ENCODE measurements around the gene DPEP2NB. TPM values are rescaled to one million over a fixed set of nuclear protein-coding genes. Genes with fewer than 3 reads are reported as not detected.
"Not testable (repeated sequence)": the region's sequence is repeated elsewhere in the genome, so short reads cannot be mapped to it uniquely, and the experiment has no call there.

Gene DPEP2NB
- total and polyA plus RNA-seq, 10 of the 15 experiments (the other 5 are each of a cell fraction or from before 2014, with no cell fraction given) = not detected

DNA sequence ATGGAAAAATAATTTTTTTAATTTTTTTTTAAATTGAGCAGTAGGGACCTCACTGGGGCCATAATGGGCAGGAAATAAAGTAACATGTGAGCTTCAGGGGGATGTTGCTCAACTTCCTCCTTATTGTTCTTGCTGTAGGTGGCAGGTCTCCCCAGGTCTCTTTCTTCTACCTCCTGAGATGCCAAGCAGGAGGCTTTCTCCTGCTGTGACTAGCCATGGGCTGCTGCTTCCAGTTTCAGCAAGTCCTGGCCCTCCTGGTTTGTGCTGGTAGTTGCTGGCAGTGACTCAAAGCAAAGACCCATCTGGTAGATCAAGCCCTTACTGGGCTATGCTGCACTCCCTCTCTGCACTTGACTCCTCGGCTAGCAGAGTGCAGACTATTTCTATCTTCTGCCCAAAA is 2.3 kb downstream of the DPEP2NB start (continued):
- TF ChIP-seq, protein P1, sequence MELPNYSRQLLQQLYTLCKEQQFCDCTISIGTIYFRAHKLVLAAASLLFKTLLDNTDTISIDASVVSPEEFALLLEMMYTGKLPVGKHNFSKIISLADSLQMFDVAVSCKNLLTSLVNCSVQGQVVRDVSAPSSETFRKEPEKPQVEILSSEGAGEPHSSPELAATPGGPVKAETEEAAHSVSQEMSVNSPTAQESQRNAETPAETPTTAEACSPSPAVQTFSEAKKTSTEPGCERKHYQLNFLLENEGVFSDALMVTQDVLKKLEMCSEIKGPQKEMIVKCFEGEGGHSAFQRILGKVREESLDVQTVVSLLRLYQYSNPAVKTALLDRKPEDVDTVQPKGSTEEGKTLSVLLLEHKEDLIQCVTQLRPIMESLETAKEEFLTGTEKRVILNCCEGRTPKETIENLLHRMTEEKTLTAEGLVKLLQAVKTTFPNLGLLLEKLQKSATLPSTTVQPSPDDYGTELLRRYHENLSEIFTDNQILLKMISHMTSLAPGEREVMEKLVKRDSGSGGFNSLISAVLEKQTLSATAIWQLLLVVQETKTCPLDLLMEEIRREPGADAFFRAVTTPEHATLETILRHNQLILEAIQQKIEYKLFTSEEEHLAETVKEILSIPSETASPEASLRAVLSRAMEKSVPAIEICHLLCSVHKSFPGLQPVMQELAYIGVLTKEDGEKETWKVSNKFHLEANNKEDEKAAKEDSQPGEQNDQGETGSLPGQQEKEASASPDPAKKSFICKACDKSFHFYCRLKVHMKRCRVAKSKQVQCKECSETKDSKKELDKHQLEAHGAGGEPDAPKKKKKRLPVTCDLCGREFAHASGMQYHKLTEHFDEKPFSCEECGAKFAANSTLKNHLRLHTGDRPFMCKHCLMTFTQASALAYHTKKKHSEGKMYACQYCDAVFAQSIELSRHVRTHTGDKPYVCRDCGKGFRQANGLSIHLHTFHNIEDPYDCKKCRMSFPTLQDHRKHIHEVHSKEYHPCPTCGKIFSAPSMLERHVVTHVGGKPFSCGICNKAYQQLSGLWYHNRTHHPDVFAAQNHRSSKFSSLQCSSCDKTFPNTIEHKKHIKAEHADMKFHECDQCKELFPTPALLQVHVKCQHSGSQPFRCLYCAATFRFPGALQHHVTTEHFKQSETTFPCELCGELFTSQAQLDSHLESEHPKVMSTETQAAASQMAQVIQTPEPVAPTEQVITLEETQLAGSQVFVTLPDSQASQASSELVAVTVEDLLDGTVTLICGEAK (IDR thresholded peaks at IDR 0.05; ENCODE audit: borderline replicate concordance) = no peak

DNA sequence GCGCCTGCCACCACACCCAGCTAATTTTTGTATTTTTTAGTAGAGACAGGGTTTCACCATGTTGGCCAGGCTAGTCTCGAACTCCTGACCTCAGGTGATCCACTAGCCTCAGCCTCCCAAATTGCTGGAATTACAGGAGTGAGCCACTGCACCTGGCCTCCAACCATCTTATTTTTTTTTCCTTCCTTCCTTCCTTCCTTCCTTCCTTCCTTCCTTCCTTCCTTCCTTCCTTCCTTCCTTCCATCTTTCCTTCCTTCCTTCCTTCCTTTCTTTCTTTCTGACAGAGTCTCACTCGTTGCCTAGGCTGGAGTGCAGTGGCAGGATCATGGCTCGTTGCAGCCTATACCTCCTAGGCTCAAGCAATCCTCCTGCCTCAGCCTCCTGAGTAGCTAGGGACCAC is 5.8 kb downstream of the DPEP2NB start:
- RAD21 ChIA-PET (ENCODE audit: unreplicated experiment); H2AFZ ChIP-seq (ENCODE audit: control insufficient read depth, low read depth, low read length); H3K9me3 ChIP-seq (replicated peaks; ENCODE audit: control insufficient read depth, insufficient read depth, low read length); intact Hi-C loops (cut with micrococcal nuclease; ENCODE audit: unreplicated experiment); H3K27me3 ChIP-seq (replicated peaks in 1 of 2; ENCODE audit: control insufficient read depth in 2 of 2, insufficient read depth in 2 of 2, low read length in 1 of 2); H3K36me3 ChIP-seq (ENCODE audit: control insufficient read depth in 2 of 2, insufficient read depth in 2 of 2, low read length in 1 of 2); in situ Hi-C loops (cut with MboI); H3K4me3 ChIP-seq; DNase-seq (ENCODE audit: low read depth, low spot score); H3K4me2 ChIP-seq (ENCODE audit: control insufficient read depth, insufficient read depth); ATAC-seq; BruUV-seq (replicated peaks); H4K20me1 ChIP-seq (ENCODE audit: control insufficient read depth, insufficient read depth); FAIRE-seq; H3K79me2 ChIP-seq (ENCODE audit: control insufficient read depth, insufficient read depth, low read length); H3K9ac ChIP-seq (ENCODE audit: control insufficient read depth, insufficient read depth, low read length); H3K4me1 ChIP-seq (ENCODE audit: control insufficient read depth, insufficient read depth, low read length); CTCF ChIA-PET; SMC1A ChIA-PET (ENCODE audit: uncharacterized antibody, unreplicated experiment); H3K27ac ChIP-seq (ENCODE audit: control insufficient read depth, insufficient read depth): not testable (repeated sequence)
- 0% methylated on average over 4 of the region's 4 CpGs for WGBS (ENCODE audit: insufficient coverage, insufficient replicate concordance, low lambda C conversion rate, missing lambda C conversion rate)
- POLR2A ChIA-PET = interaction anchor here (0.7 kb wide), 2 partner anchors 10 to 126 kb away, joined by 3 to 13 read pairs; no protein-coding TSS in a partner anchor
- peak in 1 of 2 experiments; percentile 52; a peak in 1 of 4 replicates for TF ChIP-seq ETV6 (conservative IDR thresholded peaks at IDR 0.05 in 1 of 2, IDR thresholded peaks at IDR 0.05 in 1 of 2; ENCODE audit: borderline replicate concordance in 1 of 2, low read depth in 1 of 2)

Measured in GM12878 (cell line).